GM03348 (cell line): ENCODE data around the gene ALG1L2.
A peak's percentile ranks its signal among the peaks of the same experiment; 100 is the strongest.
"Not testable (repeated sequence)": the region's sequence is repeated elsewhere in the genome, so short reads cannot be mapped to it uniquely, and the experiment has no call there.

Experiments used
- DNase-seq: peaks from one replicate; pipeline ENCODE4 v3.0.0; 2012; ENCODE audit warnings: low spot score

The ALG1L2 gene

DNA sequence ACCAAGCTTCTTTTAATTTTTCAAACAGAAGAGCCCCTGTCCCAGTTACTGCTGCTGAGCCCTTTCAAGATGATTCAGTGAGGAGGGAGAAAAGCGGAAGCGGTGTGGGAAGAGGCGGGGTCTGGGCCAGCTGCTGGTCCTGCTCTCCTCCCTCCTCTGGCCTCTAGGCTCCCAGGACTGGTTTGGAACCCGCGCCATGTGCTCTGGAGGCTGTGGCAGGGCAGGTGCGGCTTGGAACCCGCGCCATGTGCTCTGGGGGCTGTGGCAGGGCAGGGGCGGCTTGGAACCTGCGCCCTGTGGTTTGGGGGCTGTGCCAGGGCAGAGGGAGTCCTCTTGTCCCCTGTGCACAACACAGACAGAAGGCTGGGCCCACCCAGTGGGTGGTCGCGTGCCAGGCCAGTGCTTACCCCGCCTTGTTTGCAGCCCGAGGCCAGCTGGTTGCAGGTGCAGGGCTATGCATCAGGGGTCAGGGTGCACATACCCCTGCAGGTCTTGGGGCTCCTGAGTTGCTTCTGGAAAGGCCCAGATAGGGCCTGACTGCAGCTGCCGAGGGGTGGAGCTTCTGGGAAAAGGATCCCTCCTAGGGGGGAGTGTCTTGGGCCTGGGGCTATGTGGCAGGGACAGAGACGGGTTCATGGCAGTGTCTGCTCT is 12.2 kb downstream of the ALG1L2 start:
- no peak for DNase-seq

DNA sequence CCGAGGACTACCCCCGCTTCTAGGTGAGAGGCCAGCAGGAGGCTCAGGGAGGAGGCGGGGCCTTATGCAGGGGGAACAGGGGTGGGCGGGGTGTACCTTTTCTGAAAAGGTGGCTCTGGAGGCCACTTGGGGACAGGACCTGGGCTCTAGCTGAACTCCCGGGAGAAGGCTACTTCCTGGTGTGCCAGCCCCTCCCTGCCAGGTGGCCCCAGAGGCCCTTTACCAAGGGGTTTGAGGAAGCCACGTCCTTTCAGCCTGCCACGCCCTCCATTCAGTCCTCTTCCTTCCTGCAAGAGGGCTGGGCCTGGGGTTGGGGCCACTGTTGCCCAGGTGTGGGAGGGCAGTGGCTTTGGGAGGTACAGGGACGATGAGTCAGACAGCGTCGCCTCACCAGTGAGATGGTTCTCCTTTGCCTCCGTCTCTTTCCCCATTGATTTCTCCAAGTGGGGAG is 12.9 kb downstream of the ALG1L2 start:
- DNase-seq = not testable (repeated sequence)

DNA sequence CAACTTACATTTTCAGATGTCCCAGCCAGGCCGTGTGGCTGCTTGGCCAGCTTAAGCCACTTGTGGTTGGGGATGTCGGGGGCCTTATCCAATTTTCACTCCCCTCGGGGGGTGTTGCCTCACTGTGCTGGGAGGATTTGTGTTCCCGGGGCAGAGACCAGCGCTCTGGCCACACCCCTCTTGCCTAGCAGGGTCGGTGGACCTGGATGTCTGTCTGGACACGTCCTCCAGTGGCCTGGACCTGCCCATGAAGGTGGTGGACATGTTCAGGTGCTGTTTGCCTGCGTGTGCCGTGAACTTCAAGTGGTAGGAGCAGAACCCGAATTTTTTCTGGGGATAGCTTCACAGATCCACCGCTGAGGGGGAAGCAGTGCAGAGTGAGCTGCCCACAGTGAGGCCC is 14.2 kb downstream of the ALG1L2 start:
- not testable (repeated sequence) for DNase-seq

DNA sequence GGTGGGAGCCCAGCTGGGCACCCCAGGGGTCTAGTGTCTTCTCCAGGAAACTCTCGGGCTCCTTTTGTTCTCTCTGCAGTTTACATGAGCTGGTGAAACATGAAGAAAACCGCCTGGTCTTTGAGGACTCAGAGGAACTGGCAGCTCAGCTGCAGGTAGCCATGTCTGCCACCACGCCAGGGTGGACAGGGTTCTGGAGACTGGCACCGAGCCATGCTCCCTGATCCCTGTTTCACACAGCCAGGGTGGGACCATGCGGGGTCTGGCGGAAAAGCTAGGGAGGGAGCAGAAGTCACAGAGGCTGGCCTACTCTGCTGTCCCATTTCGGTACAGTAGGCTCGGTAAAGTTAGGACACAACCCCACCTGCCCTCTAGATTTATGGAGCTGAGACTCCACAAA is 15.5 kb downstream of the ALG1L2 start:
- DNase-seq = not testable (repeated sequence)

DNA sequence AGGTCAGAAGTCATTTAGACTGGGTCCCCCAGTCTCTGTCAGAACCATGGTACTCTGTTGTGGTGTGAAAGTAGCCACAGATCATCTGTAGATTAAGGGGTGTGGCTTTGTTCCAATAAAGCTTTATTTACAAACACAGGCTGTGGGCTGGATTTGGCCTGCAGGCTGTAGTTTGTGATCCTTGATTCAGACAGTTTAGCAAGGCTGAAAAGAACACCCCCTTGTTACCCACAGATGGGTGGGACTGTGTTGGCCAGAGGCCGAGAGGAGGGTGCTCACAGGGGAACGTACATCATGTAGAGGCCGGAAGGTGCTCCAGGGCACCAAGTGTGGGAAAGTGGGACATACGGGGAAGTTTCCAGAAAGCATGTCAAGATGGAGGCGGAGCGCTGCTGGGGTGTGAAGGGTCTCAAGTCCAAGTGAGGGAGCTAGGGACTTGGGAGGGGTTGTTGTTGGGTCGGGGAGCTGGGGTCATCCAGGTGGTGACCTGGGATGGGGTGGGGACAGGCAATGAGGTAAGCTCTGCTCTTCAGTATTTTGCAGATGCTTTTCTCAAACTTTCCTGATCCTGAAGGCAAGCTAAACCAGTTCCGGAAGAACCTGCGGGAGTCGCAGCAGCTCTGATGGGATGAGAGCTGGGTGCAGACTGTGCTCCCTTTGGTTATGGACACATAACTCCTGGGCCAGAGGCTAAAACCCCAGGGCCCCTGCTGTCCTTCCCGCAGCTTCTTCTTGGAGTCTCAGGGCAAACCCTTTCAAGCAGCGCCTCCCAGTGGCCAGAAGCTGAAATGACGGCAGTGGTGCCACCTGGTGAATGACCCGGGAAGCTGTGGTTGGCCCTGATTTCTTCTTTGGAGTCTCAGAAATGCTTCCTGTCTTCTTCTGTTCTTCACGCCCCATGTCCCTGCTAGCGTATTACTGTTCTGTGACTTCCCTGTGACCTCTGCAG is 16.3 kb downstream of the ALG1L2 start:
- not testable (repeated sequence) for DNase-seq

DNA sequence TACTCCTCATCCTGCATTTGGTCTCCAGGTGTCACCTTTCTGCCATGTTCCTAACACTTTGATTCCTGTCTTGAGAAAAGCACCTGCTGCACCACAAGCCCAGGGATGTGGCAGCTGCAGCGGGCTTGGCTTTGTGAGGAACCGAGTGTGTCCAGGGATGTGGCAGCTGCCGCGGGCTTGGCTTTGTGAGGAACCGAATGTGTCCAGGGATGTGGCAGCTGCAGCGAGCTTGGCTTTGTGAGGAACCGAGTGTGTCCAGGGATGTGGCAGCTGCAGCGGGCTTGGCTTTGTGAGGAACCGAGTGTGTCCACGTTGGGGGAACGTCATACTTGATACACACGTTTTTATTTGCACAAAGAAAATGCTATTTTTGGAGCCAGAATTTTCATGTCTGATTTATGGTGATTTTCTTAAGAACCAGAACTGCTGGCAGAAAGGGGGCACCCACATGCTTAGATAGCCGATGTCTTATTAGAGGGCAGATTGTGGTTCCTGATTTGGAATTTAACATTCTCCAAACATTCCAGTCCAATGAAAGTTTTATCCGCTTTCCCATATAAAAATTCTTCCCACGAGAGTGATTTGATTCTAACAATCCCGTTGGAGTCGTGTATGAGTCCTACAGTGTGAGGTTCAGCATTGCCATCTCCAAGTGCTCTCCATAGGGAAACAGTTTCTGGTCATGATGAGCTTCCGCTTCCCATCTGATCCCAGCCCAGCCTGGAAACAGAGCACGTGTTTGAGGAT is 17.2 kb downstream of the ALG1L2 start:
- not testable (repeated sequence) for DNase-seq

DNA sequence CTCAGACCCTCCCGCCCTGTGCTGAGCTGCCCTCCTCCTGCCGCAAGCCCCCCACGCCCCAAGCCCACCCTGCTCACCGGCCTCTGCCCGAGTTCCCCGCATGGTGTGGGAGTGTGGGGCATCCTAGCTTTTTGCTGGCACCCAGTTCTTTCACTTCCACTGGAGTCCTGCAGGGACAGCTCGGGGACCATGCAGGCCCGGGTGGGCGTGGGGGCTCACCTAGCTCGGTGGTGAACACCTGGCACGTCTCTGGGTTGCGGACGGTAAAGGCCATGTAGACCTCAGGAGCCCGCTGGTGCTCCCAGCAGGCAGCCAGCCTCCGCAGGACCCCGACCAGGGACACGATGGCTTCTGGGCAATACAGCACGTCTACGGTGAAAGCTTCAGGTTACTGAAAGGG is 20.9 kb downstream of the ALG1L2 start:
- DNase-seq = not testable (repeated sequence)

DNA sequence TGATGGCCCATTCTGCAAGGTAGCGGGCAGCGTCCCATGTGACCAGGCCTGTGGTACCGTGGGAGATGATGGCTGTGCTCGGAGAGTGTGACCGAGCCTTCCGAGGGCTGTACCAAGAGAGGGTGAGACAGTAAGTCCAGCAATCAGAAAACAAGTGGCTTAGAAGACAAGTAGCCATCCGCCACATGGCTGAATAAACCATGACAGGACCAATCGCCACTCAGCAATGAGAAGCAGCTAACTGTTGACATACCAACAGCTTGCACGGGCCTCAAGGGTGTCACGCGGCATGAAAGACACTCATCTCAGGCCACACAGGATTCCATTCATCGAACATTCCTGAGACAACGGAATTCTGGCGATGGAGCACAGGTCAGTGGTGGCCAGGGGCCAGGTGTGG is 22.6 kb downstream of the ALG1L2 start:
- DNase-seq = not testable (repeated sequence)

DNA sequence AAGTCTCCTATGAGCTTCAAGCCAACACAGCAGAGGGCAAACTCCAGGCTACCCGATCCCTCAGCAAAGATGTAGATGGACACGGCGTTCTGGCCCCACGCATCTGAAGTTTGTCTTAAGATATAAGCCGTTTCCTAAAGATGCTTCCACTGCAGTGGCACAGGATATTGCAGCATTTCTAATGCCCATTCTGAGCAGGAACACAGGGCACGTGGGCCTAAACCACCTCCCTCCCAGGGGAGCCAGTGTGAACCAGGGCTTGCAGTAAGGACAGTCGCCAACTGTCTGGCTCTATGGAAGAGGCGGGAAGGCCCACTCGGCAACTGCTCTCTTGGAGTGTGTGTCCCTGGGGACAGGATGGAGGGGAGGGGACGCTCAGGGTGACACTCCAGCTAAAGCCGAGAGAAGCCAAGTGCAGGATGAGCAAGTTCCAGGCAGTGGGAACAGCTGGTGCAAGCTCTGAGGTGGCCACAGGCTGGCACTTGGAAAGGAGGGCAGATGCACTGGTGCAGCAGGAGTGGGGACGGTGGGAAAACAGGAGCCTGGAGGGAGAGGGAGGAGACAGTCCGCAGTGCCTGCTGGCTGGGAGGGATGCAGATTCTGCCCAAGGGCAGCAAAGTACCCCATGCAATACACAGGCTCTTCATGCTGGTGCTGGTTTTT is 25.8 kb downstream of the ALG1L2 start:
- not testable (repeated sequence) for DNase-seq

DNA sequence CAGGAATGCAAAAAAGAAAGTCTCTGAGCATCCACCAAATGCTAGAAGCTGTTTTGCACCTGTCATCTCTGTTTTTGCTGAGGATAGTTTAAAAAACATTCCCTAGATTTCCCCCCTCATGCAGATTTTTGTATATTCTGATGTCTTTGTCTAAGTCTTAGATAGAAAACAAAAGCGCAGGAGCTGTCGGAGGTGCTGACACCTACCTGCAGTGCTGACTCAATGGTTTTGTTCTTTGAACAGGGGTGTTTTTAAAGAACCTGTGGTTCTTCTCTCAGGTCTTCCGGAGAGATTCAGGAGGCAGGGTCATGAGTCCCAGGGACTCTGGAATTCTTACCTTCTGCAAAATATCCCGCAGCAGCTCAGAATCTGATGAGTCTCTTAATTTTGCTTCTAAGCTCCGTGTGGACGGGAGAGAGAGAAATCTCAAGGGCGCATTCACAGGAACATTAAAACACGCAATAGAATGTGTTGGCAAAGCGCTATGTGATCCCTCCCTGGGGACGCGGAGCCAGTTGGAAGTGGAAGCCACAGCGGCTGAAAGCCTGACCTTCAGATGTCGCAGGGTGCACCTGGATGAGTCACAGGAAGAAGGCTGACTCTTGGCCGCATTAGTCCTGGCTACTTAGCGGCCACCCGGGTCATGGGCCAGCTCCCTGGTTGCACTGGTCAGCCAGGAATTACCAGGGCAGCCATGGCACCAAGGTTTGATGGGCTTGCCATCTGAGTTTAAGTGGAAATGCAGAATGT is 27.4 kb downstream of the ALG1L2 start:
- not testable (repeated sequence) for DNase-seq

DNA sequence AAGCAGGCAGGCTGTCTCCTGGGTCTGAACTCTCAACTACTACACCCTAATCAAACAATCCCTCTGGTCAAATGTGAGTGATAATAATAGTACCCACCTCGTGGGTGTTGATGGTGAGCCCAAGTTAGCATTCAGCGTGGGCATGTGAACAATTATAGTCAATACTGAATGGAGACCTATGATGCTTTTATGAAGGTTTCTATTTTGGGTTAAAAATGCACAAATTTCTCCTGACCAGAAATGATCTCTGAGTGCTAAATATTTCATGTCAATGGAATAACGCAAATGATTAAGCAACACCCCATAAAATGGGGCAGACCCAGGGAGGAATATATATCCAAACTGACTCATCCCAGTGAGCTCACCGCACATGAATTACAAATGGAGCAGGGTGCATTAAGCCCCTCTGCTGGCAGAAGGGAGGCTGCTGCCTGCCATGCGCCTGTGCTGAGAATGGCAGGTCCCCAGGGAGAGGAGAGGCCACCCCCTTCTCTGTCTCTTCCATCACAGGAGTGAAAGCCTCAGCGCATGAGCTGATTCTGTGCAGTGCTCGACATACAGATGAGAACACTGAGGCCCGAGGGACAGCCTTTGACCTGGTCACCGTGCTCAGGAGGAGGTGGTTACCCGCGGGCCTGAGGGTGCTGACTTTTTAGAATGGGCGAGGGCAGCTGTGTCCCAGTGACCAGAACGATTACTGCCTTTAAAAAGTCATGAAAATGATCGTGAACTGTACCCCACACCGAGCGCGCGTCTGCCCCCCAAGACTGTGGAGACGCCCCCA is 28.9 kb downstream of the ALG1L2 start:
- DNase-seq = not testable (repeated sequence)

DNA sequence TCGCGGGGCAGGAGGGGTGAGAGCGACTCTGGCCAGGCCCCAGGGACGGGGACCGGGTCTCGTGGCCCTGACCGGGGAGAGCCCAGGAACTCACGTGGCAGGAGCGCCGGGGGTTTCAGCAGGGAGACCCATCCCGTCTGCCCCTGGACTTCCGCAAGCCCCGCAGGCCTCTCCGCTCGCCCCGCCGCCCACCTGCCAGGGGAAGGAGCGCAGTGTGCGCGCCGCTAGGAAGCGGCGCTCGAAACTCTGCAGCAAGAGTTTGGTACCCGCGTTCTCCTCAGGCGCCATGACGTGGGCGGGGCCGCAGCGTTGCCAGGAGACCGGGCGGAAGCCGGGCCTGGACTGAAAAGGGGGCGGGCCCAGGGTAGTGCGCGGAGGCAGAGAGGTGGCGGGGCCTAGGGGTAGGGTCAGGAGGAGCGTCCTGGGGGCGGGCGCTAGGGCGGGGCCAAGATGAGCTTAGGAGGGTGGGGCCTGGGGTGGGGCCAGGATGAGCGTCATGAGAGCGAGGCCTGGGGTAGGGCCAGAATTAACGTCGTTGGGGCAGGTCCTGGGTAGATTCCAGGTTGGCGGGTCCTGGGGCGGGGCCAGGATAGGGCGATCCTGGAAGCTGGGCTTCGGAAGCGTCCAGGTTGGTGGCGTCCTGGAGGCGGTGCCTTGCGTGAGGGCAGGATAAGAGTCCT is 29.7 kb downstream of the ALG1L2 start:
- peak; percentile 97 for DNase-seq

DNA sequence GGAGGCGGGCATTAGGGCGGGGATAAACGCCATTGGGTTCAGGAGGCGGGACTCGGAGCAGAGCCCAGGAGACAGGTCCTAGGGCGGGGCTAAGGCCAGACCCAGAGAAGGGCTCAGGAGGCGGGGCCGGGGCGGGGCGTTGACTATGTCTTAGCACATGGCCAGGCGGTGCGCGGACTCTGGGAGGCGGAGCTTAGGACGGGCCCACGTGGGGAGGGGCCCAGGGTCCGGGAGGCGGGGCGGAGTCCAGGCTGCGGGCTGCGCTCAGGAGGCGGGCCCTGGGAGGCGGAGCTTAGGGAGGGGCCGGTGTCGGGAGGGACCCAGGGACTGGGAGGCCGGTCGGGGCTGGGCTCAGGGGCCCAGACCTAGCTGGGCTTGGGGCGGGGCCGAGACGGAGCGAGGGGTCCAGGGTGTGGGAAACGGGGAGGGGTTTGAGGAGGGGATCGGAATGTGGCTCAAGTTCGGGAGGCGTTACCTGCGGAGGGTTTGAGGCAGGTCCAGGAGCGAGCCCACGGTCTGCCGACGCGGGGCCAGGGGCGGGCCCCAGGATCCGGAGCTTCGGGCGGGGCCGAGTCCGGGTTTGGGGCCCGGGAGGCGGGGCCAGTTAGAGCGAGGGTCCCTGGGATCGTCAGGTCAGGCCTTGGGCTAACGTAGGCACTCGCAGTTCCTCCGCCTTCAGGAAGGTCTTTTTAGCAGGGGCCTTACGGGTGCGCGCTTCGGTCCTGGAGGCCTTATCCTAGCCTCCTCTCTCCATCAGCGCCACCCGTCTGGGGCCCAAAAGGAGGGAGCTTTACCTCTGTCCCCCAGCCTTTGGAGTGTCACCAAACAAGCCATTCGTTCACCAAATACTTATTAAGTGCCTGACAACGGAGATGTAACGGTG is 30.5 kb downstream of the ALG1L2 start:
- DNase-seq = not testable (repeated sequence)

DNA sequence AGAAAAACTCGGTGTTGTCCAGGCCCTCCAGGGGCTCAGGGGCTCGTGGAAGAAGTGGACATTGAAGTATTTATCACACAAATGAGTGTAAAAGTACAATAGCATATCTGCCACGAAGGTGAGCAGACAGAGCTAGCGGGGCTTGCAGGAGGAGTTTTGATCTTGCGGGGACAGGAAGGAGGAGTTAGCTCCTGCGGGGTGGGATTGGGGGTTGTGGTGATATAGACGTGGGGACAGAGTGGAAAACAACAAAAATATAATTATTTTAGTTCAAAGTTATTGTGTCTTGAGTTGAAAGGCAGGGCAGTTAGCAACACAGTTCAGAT is 31.1 kb downstream of the ALG1L2 start:
- DNase-seq = not testable (repeated sequence)

DNA sequence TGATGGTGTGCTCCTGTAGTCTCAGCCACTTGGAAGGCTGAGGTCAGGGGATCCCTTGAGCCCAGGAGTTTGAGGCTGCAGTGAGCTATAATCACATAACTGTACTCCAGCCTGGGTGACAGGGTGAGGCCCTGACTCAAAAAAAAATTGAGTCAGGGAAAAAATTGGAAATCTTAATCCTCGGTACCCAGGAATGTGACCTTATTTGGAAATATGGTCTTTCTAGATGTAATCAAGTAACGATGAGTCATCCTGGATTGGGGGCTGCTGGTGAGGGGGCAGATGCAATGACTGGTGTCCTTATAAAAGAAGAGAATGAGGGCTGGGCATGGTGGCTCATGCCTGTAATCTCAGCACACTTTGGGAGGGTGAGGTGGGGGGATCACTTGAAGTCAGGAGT is 33.8 kb downstream of the ALG1L2 start:
- not testable (repeated sequence) for DNase-seq

DNA sequence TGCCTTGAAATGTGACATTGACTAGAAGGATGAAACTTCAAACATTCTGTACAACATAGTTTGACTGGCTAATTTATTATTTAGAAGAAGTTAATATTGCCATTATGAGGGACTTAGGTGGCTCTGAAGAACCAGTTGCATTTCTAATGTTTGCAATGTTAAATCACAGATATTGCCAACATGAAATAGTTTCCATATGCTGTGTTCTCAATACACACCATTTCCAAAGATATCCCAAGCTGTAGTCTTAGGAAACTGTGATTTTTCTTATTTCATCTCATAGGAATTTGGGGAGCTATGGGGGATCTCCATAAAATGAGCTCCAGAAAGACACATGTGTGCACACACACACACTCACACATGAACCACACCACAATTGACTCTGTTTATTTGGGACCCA is 36.3 kb downstream of the ALG1L2 start:
- DNase-seq = no peak

DNA sequence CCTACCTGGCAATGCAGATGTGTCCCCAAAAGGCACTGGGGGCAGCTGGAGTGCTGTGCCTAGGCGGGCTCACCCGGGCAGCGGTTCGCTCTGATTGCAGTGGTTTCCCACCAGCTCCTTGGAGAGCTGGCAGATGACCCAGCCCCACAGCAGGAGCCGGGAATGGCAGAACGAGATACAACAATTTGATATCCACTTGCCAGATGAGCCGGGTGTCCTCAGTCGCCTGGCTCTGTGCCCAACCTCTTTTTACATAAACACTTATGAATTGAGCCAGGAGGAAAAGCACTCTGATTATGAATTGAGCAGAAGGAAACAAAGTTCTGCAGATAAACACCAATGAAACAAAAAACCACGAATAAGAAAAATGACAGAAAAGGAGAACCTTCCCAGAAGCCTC is 38.2 kb downstream of the ALG1L2 start:
- not testable (repeated sequence) for DNase-seq

DNA sequence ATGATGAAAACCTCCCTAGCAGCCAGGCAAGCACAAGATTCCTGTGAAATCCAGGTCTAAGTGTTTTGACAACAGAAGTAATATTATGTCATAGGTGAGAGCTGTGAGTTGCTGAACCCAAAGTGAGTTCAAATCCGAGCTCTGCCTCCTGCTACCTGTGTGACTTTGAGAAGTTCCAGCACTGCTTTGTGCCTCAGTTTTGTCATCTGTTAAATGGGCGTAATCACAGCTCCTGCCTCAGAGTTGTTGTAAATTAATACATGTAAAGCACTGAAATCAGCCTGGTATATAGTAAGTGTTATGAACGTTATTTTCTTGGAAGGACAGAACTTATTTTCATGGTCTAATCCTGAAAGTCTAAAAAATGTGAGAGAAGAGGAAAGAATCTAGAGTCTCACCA is 38.7 kb downstream of the ALG1L2 start:
- not testable (repeated sequence) for DNase-seq
